Keratinocyte (primary cell): ENCODE results near the gene ZFYVE21.

ENCODE experiments used
- EZH2 ChIP-seq: IDR thresholded peaks from one replicate; pipeline ENCODE4 v1.6.1; 2012; ENCODE audit warnings: inconsistent platforms, mild to moderate bottlenecking, low read length, moderate library complexity
- TF ChIP-seq, protein P1 (sequence below), 3 experiments: IDR thresholded peaks in 1 of 3; conservative IDR thresholded peaks in 1 of 3; optimal IDR thresholded peaks in 1 of 3; 2 replicates in 2 of 3; 3 replicates in 1 of 3; pipeline versions ENCODE3 to v1.5.1; 2011; ENCODE audit warnings: low read length in 3 of 3, mild to moderate bottlenecking in 3 of 3, moderate library complexity in 2 of 3, control low read depth in 1 of 3, inconsistent platforms in 1 of 3; ENCODE audit not compliant: insufficient read depth in 2 of 3; ENCODE audit errors: extremely low read depth in 1 of 3

DNA sequence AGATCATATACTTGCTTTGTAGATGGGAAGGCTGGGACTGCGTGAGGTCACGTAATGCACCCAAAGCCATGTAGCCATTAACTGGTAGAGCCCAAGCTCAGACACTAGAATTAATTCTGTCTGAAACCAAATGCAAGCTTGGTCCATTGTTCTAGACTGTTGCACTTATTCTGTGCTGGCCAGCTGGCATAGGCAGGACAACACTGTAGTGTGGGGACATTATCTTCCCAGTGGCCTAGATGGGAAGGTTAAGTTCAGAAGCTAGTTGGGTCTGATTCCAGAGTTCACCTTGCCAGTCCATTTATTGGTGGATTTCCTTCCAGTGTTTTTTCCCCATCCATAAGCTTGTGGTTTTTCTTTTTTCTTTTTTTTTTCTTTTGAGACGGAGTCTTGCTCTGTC lies 47.5 kb upstream of the ZFYVE21 start:
- TF ChIP-seq, protein P1, sequence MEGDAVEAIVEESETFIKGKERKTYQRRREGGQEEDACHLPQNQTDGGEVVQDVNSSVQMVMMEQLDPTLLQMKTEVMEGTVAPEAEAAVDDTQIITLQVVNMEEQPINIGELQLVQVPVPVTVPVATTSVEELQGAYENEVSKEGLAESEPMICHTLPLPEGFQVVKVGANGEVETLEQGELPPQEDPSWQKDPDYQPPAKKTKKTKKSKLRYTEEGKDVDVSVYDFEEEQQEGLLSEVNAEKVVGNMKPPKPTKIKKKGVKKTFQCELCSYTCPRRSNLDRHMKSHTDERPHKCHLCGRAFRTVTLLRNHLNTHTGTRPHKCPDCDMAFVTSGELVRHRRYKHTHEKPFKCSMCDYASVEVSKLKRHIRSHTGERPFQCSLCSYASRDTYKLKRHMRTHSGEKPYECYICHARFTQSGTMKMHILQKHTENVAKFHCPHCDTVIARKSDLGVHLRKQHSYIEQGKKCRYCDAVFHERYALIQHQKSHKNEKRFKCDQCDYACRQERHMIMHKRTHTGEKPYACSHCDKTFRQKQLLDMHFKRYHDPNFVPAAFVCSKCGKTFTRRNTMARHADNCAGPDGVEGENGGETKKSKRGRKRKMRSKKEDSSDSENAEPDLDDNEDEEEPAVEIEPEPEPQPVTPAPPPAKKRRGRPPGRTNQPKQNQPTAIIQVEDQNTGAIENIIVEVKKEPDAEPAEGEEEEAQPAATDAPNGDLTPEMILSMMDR (optimal IDR thresholded peaks at IDR 0.05 in 1 of 3, IDR thresholded peaks at IDR 0.05 in 1 of 3, conservative IDR thresholded peaks at IDR 0.05 in 1 of 3; ENCODE audit: extremely low read depth in 1 of 3, insufficient read depth in 2 of 3, low read length in 3 of 3), result no peak
- no peak for TF ChIP-seq EZH2
